K562 (cell line): ENCODE results near the gene SLC44A5.

Source experiments
- EGR1 ChIP-seq: fragments of 450-650 bp; conservative IDR thresholded peaks from 2 replicates; pipeline ENCODE4 v1.6.1; 2017; ENCODE audit warnings: mild to moderate bottlenecking
- NFYB ChIP-seq: IDR thresholded peaks from 2 replicates; pipeline ENCODE4 v1.6.1; 2011; ENCODE audit warnings: mild to moderate bottlenecking, moderate library complexity; ENCODE audit not compliant: insufficient read length; ENCODE audit errors: extremely low read depth
- NRF1 ChIP-seq, 2 experiments: fragments of 450-650 bp; IDR thresholded peaks in 1 of 2; conservative IDR thresholded peaks in 1 of 2; 2 replicates each; pipeline ENCODE4 v1.6.1; 2014; ENCODE audit warnings: mild to moderate bottlenecking in 2 of 2
- SP1 ChIP-seq: sonication (generic); formaldehyde crosslinking; IDR thresholded peaks from 2 replicates; pipeline ENCODE4 v1.8.1; 2022; ENCODE audit warnings: mild to moderate bottlenecking, missing genetic modification reagents
- TARDBP ChIP-seq: fragments of 450-650 bp; IDR thresholded peaks from 2 replicates; pipeline ENCODE4 v1.6.1; 2016
- ZNF324 ChIP-seq: fragments of 250-450 bp; sonication (Bioruptor Pico); IDR thresholded peaks from 2 replicates; pipeline ENCODE4 v1.4.0; 2020; ENCODE audit warnings: mild to moderate bottlenecking
- TF ChIP-seq, protein P1 (sequence below), 2 experiments: fragments of 450-650 bp in 1 of 2; sonication (generic) in 1 of 2; formaldehyde crosslinking; conservative IDR thresholded peaks; 2 replicates each; pipeline versions ENCODE4 v1.4.0 to v1.8.1; 2020 to 2022; ENCODE audit warnings: mild to moderate bottlenecking in 1 of 2, missing genetic modification reagents in 1 of 2

DNA sequence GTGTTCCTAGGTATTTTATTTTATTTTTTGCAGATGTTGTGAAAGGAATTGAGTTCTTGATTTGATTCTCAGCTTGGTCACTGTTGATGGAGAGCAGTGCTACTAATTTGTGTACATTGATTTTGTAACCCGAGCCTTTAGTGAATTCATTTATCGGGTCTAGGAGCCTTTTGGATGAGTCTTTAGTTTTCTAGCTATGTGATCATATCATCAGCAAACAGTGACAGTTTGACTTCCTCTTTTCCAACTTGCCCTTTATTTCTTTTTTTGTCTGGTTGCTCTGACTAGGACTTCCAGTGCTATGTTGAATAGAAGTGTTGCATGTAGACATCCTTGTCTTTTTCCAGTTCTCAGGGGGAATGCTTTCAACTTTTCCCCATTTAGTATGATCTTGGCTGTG lies 337.8 kb downstream of the SLC44A5 start:
- TF ChIP-seq NRF1 (conservative IDR thresholded peaks at IDR 0.05 in 1 of 2, IDR thresholded peaks at IDR 0.05 in 1 of 2) (no peak), TARDBP (no peak), EGR1 (no peak), ZNF324 (CRISPR knock-in tag) (no peak), NFYB (no peak), SP1 (CRISPR knock-in tag) (no peak)
- TF ChIP-seq, protein P1, sequence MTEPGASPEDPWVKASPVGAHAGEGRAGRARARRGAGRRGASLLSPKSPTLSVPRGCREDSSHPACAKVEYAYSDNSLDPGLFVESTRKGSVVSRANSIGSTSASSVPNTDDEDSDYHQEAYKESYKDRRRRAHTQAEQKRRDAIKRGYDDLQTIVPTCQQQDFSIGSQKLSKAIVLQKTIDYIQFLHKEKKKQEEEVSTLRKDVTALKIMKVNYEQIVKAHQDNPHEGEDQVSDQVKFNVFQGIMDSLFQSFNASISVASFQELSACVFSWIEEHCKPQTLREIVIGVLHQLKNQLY (CRISPR knock-in tag; conservative IDR thresholded peaks at IDR 0.05): no peak
